ENCODE measurements around the gene SLC25A47. TPM values are rescaled to one million over a fixed set of nuclear protein-coding genes. Genes with fewer than 3 reads are reported as not detected.

The SLC25A47 gene
- total and polyA plus RNA-seq, 4 donors, result 0.02 to 0.12 (median 0.06) TPM; not detected in 1

DNA sequence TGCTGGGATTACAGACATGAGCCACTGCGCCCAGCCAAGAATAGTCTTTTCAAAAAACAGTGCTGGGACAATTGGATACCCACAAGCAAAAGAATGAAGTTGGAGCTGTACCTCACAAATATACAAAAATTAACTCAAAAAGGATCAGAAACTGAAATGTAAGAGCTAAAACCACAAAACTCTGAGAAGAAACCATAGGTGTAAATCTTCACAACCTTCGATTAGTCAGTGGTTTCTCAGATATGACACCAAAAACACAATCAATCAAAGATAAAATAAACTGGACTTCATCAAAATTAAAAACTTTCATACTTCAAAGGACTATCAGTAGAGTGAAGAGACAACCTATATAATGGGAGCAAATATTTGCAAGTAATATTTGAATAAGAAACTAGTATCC lies 35.3 kb downstream of the SLC25A47 start:
- Histone ChIP-seq H3K27me3 (ENCODE audit: control insufficient read depth in 3 of 3, insufficient read depth in 3 of 3, low read length in 2 of 3) (no peaks in the 10 kb centered on the region), H3K4me1 (ENCODE audit: control insufficient read depth in 5 of 5, insufficient read depth in 5 of 5, low read length in 5 of 5) (peaks cover 0 to 20% (median 5%) of the 10 kb centered on the region in 5 donors), H3K4me3 (no peak overlapping the region), H3K9me3 (ENCODE audit: control insufficient read depth in 4 of 4, insufficient read depth in 3 of 4, low read length in 3 of 4) (no peaks in the 10 kb centered on the region), H3K9ac (ENCODE audit: insufficient read depth in 1 of 2, low read length in 2 of 2) (no peak overlapping the region), H3K27ac (ENCODE audit: low read depth in 1 of 2, low read length in 1 of 2) (no peak overlapping the region), H3K36me3 (ENCODE audit: control insufficient read depth in 4 of 4, insufficient read depth in 4 of 4, low read length in 4 of 4) (peaks cover 24 to 52% (median 34%) of the 10 kb centered on the region in 4 donors)
- TF ChIP-seq, protein P1, sequence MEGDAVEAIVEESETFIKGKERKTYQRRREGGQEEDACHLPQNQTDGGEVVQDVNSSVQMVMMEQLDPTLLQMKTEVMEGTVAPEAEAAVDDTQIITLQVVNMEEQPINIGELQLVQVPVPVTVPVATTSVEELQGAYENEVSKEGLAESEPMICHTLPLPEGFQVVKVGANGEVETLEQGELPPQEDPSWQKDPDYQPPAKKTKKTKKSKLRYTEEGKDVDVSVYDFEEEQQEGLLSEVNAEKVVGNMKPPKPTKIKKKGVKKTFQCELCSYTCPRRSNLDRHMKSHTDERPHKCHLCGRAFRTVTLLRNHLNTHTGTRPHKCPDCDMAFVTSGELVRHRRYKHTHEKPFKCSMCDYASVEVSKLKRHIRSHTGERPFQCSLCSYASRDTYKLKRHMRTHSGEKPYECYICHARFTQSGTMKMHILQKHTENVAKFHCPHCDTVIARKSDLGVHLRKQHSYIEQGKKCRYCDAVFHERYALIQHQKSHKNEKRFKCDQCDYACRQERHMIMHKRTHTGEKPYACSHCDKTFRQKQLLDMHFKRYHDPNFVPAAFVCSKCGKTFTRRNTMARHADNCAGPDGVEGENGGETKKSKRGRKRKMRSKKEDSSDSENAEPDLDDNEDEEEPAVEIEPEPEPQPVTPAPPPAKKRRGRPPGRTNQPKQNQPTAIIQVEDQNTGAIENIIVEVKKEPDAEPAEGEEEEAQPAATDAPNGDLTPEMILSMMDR (IDR thresholded peaks at IDR 0.05; ENCODE audit: control extremely low read depth, extremely low read depth), result no peak
- no peak for ATAC-seq (ENCODE audit: insufficient read depth, low FRiP score)
- 87 to 94% methylated on average over 2 of the region's 2 CpGs for WGBS, 2 donors
- no peak for DNase-seq

DNA sequence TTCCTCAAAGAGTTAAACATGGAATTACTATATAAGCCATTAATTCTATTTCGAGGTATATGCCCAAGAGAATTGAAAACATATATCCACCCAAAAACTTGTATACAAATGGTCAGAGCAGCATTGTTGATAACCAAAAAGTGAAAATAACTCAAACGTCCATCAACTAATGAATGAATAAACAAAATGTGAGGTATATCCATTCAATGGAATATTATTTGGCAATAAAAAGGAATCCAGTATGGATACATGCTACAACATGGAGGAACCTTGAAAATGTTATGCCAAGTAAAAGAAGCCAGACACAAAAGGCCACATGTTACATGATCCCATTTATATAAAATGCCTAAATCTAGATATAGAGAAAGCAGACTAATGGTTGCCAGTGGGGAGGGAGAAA lies 36.0 kb downstream of the SLC25A47 start:
- no peak for ATAC-seq (ENCODE audit: insufficient read depth, low FRiP score)
- TF ChIP-seq, protein P1 (IDR thresholded peaks at IDR 0.05; ENCODE audit: control extremely low read depth, extremely low read depth), result no peak
- H3K36me3 ChIP-seq (ENCODE audit: control insufficient read depth in 4 of 4, insufficient read depth in 4 of 4, low read length in 4 of 4), result peaks cover 21 to 49% (median 30%) of the 10 kb centered on the region in 4 donors
- H3K4me1 ChIP-seq (ENCODE audit: control insufficient read depth in 5 of 5, insufficient read depth in 5 of 5, low read length in 5 of 5), result peaks cover 0 to 20% (median 5%) of the 10 kb centered on the region in 5 donors
- 81 to 95% methylated on average over 2 of the region's 2 CpGs for WGBS, 2 donors
- no peaks in the 10 kb centered on the region for H3K9me3 ChIP-seq (ENCODE audit: control insufficient read depth in 4 of 4, insufficient read depth in 3 of 4, low read length in 3 of 4)
- DNase-seq, result no peak
- no peak overlapping the region for H3K9ac ChIP-seq (ENCODE audit: insufficient read depth in 1 of 2, low read length in 2 of 2)
- H3K27ac ChIP-seq (ENCODE audit: low read depth in 1 of 2, low read length in 1 of 2), result peak overlapping the region in 1 of 2 donors; percentile 33
- no peaks in the 10 kb centered on the region for H3K27me3 ChIP-seq (ENCODE audit: control insufficient read depth in 3 of 3, insufficient read depth in 3 of 3, low read length in 2 of 3)
- no peak overlapping the region for H3K4me3 ChIP-seq

- H3K27me3 ChIP-seq (ENCODE audit: control insufficient read depth in 3 of 3, insufficient read depth in 3 of 3, low read length in 2 of 3), result no peaks in the 10 kb centered on the region
- peak in 1 of 3 donors; percentile 17 for DNase-seq
- WGBS, 2 donors, result 71 to 78% methylated on average over 4 of the region's 4 CpGs
- H3K4me1 ChIP-seq (ENCODE audit: control insufficient read depth in 5 of 5, insufficient read depth in 5 of 5, low read length in 5 of 5), result peaks cover 0 to 20% (median 5%) of the 10 kb centered on the region in 5 donors
- H3K36me3 ChIP-seq (ENCODE audit: control insufficient read depth in 4 of 4, insufficient read depth in 4 of 4, low read length in 4 of 4), result peaks cover 20 to 46% (median 29%) of the 10 kb centered on the region in 4 donors
- H3K4me3 ChIP-seq, result no peak overlapping the region
- no peak for ATAC-seq (ENCODE audit: insufficient read depth, low FRiP score)
- TF ChIP-seq, protein P1 (IDR thresholded peaks at IDR 0.05; ENCODE audit: control extremely low read depth, extremely low read depth), result no peak
- peak overlapping the region in 1 of 2 donors; percentile 54 for H3K27ac ChIP-seq (ENCODE audit: low read depth in 1 of 2, low read length in 1 of 2)
- no peak overlapping the region for H3K9ac ChIP-seq (ENCODE audit: insufficient read depth in 1 of 2, low read length in 2 of 2)
- no peaks in the 10 kb centered on the region for H3K9me3 ChIP-seq (ENCODE audit: control insufficient read depth in 4 of 4, insufficient read depth in 3 of 4, low read length in 3 of 4)
Observed at GRCh38 chr14:100359881-100360280, 36.7 kb downstream of the SLC25A47 start.

DNA sequence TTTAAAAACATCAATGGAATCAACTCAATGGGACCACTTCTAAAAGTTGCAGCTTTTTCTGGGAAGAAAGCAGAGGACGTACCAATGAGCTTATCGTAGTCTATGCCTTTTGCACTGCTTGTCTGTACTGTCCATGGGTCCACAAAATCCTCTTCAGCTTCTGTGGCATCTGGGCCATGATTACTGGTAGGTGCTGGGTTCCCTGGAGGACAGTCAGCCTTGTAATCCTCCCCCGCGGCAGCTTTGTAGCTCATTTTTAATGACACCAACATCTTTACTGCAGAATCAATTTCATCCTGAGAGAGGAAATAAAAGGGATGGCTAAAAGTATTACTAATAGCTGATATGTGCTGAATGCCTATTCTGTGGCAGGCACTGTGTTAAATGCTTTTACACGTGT lies 38.5 kb downstream of the SLC25A47 start:
- 89 to 93% methylated on average over 5 of the region's 5 CpGs for WGBS, 2 donors
- ATAC-seq (ENCODE audit: insufficient read depth, low FRiP score), result no peak
- peak overlapping the region in 1 of 2 donors; percentile 1 for H3K27ac ChIP-seq (ENCODE audit: low read depth in 1 of 2, low read length in 1 of 2)
- peaks cover 0 to 20% (median 9%) of the 10 kb centered on the region in 5 donors for H3K4me1 ChIP-seq (ENCODE audit: control insufficient read depth in 5 of 5, insufficient read depth in 5 of 5, low read length in 5 of 5)
- no peak overlapping the region for H3K4me3 ChIP-seq
- no peaks in the 10 kb centered on the region for H3K27me3 ChIP-seq (ENCODE audit: control insufficient read depth in 3 of 3, insufficient read depth in 3 of 3, low read length in 2 of 3)
- DNase-seq, result no peak
- TF ChIP-seq, protein P1 (IDR thresholded peaks at IDR 0.05; ENCODE audit: control extremely low read depth, extremely low read depth), result no peak
- H3K9me3 ChIP-seq (ENCODE audit: control insufficient read depth in 4 of 4, insufficient read depth in 3 of 4, low read length in 3 of 4), result no peaks in the 10 kb centered on the region
- no peak overlapping the region for H3K9ac ChIP-seq (ENCODE audit: insufficient read depth in 1 of 2, low read length in 2 of 2)
- H3K36me3 ChIP-seq (ENCODE audit: control insufficient read depth in 4 of 4, insufficient read depth in 4 of 4, low read length in 4 of 4), result peaks cover 30 to 49% (median 32%) of the 10 kb centered on the region in 4 donors
